Measurements from ENCODE around the gene KLHL21.

Gene KLHL21

DNA sequence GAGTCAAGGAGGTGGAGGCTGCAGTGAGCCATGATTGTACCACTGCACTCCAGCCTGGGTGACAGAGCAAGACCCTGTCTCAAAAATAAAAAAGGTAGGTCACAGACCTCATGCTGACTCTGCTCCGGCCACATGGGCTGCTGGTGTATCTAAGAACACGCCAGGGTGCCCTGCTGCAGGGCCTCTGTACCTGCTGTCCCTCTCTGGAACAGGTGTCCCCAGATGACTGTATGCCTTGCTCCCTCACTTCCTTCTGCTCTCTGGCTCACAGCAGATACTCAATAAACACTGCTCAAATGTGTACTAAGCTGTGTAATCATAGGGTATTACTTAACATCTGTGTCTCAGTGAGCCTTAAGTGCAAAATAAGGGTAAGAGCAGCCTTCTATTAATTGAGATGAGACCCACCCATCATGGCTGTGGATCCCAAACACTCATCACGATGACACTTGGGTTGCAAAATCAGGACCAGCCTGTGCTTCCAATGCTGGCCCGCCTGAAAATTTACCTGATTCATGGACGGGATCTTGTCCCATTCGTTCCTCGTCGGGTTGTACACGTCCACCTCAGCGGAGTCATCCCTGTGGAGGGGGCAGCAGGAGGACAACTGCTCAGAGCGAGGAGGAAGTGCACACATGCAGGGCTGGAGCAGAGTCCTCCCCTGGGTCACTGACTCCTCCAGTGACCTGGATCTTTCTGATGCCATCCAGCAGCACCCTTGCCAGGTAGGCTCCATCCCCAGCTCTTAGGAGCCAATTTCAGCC, 7.5 kb downstream of the KLHL21 start:
- TF ChIP-seq TCF12 (IDR thresholded peaks at IDR 0.05; ENCODE audit: low read depth) (no peak), TAF1 (IDR thresholded peaks at IDR 0.05; ENCODE audit: low read depth) (no peak), EP300 (IDR thresholded peaks at IDR 0.05; ENCODE audit: borderline replicate concordance) (no peak), REST (IDR thresholded peaks at IDR 0.05; ENCODE audit: low read depth) (no peak), NFIC (IDR thresholded peaks at IDR 0.05) (no peak), CREB1 (IDR thresholded peaks at IDR 0.05; ENCODE audit: low read depth) (no peak)
- TF ChIP-seq, protein P1, sequence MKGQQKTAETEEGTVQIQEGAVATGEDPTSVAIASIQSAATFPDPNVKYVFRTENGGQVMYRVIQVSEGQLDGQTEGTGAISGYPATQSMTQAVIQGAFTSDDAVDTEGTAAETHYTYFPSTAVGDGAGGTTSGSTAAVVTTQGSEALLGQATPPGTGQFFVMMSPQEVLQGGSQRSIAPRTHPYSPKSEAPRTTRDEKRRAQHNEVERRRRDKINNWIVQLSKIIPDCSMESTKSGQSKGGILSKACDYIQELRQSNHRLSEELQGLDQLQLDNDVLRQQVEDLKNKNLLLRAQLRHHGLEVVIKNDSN (IDR thresholded peaks at IDR 0.05), result no peak

GRCh38 chr1:6593810-6594209, 8.9 kb downstream of the KLHL21 start:
- TF ChIP-seq TCF12 (IDR thresholded peaks at IDR 0.05; ENCODE audit: low read depth) (no peak), ZBTB7A (IDR thresholded peaks at IDR 0.05; ENCODE audit: low read depth) (no peak), MAX (IDR thresholded peaks at IDR 0.05) (no peak), TAF1 (IDR thresholded peaks at IDR 0.05; ENCODE audit: low read depth) (no peak), RAD21 (IDR thresholded peaks at IDR 0.05; ENCODE audit: low read depth) (no peak), EGR1 (IDR thresholded peaks at IDR 0.05) (no peak), CREB1 (IDR thresholded peaks at IDR 0.05; ENCODE audit: low read depth) (no peak)
- TF ChIP-seq, protein P1 (IDR thresholded peaks at IDR 0.05), result no peak

DNA sequence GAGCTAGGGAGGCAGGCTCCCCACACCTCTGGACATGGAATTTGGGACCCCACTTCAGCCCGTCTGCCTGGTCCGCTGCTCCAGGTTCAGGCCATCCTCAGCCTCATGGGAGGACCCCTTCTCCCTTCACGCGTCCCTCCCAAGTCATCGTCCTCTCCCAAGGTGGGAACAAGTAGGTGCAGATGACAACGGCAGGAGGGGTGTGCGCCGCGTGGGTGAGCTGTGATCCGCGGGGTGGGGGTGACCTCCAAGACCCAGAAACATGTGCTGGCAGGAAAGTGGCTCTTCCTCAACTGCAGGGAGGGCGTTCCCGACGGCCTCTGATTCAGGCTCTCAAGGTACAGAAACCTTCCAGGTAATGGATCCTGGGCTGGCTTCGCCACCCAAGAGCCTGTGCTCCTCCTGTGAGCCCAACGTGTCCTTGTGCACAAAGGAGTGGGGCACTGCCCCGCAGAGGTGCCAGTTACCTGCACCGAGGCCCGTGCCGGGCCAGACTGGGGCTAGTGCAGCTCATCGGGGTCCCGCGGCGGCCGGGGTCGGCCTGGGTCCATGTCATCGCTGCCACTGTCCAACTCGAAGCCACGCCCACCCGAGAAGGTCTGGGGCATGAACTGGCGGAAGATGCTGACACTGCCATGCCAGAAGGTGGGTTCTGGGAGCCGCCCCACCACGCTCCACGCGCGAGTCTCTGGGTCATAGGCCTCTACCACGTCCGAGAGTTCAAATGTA, 9.6 kb downstream of the KLHL21 start:
- TF ChIP-seq CREB1 (IDR thresholded peaks at IDR 0.05; ENCODE audit: low read depth) (no peak), ZBTB7A (IDR thresholded peaks at IDR 0.05; ENCODE audit: low read depth) (no peak), YY1 (IDR thresholded peaks at IDR 0.05; ENCODE audit: low read depth) (no peak), NFIC (IDR thresholded peaks at IDR 0.05) (no peak), REST (IDR thresholded peaks at IDR 0.05; ENCODE audit: low read depth) (no peak), TEAD4 (IDR thresholded peaks at IDR 0.05) (no peak), EP300 (IDR thresholded peaks at IDR 0.05; ENCODE audit: borderline replicate concordance) (no peak), FOXM1 (IDR thresholded peaks at IDR 0.05; ENCODE audit: borderline replicate concordance, low read depth) (no peak), RAD21 (IDR thresholded peaks at IDR 0.05; ENCODE audit: low read depth) (no peak), MAX (IDR thresholded peaks at IDR 0.05) (no peak), EGR1 (IDR thresholded peaks at IDR 0.05) (no peak), CEBPB (IDR thresholded peaks at IDR 0.05) (no peak), TCF12 (IDR thresholded peaks at IDR 0.05; ENCODE audit: low read depth) (no peak), TAF1 (IDR thresholded peaks at IDR 0.05; ENCODE audit: low read depth) (no peak)
- TF ChIP-seq, protein P1 (IDR thresholded peaks at IDR 0.05), result no peak

DNA sequence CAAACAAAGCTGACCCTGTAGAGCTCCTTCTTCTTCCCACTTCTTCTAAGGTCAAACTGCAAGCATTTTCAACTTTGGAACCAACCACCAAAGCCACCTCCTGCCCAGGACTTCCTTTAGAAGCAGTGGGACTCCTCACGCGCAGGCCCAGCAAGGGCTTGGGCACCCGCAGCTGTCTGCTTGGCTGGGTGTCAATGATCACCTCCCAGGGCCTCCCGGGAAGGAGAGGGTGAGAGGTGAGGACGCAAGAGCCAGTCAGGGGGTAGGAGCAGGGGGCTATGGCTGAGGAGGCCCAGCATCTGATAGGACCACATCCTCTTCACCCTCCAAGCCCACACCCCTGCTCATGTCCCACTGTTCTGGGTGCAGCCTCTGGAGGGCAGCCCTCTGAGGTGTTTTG, 10.2 kb downstream of the KLHL21 start:
- TF ChIP-seq TCF12 (IDR thresholded peaks at IDR 0.05; ENCODE audit: low read depth), result no peak
- TF ChIP-seq RAD21 (IDR thresholded peaks at IDR 0.05; ENCODE audit: low read depth), result no peak
- no peak for TF ChIP-seq EGR1 (IDR thresholded peaks at IDR 0.05)
- TF ChIP-seq CREB1 (IDR thresholded peaks at IDR 0.05; ENCODE audit: low read depth), result no peak
- TF ChIP-seq NFIC (IDR thresholded peaks at IDR 0.05), result no peak
- TF ChIP-seq, protein P1 (IDR thresholded peaks at IDR 0.05), result no peak
- TF ChIP-seq CEBPB (IDR thresholded peaks at IDR 0.05), result no peak

DNA sequence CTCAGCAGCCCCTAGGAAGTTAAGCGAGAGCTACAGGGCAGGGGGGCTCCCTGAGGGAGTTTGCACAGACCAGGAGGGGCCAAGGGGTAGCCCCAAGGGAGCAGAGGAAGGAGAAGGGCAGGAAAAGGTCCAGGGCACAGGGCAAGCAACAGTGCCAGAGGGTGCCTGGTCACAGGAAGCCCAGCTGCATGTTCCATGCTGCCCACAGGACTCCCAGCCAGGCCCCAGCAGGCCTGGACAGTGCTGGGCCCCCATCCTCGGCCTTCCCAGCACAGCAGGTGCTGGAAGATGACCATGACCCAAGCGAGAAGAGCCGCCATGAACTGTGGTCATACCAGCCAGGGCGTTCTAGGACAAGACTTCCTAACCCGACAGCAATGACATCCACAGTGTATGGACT, 11.0 kb downstream of the KLHL21 start:
- TF ChIP-seq MAX (IDR thresholded peaks at IDR 0.05) (no peak), TCF12 (IDR thresholded peaks at IDR 0.05; ENCODE audit: low read depth) (no peak)
- TF ChIP-seq, protein P1 (IDR thresholded peaks at IDR 0.05), result no peak
